T-helper 2 cell treated with Interferon-gamma antibody and Interleukin-4, amounts not matched to agents 100 ng/mL and 5 ng/mL, for 36 hours (primary cell): ENCODE measurements around the gene CHST3. TPM values are rescaled to one million over a fixed set of nuclear protein-coding genes. Genes with fewer than 3 reads are reported as not detected.
"Not testable (repeated sequence)": the region's sequence is repeated elsewhere in the genome, so short reads cannot be mapped to it uniquely, and the experiment has no call there.

Source experiments
- intact Hi-C: fragments of 100-400 bp; cut with micrococcal nuclease; formaldehyde crosslinking; loops from one replicate; pipeline ENCODE4 v1.15.1; 2023
- total RNA-seq: library from RNA; stranded (reverse); gene quantifications from 2 replicates; pipeline ENCODE4 v1.2.3, GENCODE V29; 2022

Gene CHST3
- total RNA-seq, 1 donor from 2014 or later: 0.02 TPM

- intact Hi-C loops: no loop called here
Measured at GRCh38 chr10:71972746-71973695, 8.8 kb downstream of the CHST3 start.

- intact Hi-C loops: no loop called here
Measured at GRCh38 chr10:71973777-71974488, 9.7 kb downstream of the CHST3 start.

GRCh38 chr10:71974489-71975021, 10.4 kb downstream of the CHST3 start:
- intact Hi-C loops: no loop called here

GRCh38 chr10:71975087-71975870, 11.1 kb downstream of the CHST3 start:
- intact Hi-C loops: no loop called here

- intact Hi-C loops: no loop called here
Measured at GRCh38 chr10:71975871-71976725, 11.9 kb downstream of the CHST3 start.

- intact Hi-C loops: not testable (repeated sequence)
Measured at GRCh38 chr10:71977614-71977903, 13.4 kb downstream of the CHST3 start.

- intact Hi-C loops: no loop called here
Measured at GRCh38 chr10:71978476-71978875, 14.3 kb downstream of the CHST3 start.

- intact Hi-C loops: no loop called here
Measured at GRCh38 chr10:71978988-71979691, 14.9 kb downstream of the CHST3 start.

GRCh38 chr10:71979692-71980062, 15.5 kb downstream of the CHST3 start:
- intact Hi-C loops: no loop called here

- intact Hi-C loops: no loop called here
Measured at GRCh38 chr10:71980181-71981014, 16.2 kb downstream of the CHST3 start.

- intact Hi-C loops: no loop called here
Measured at GRCh38 chr10:71981015-71981875, 17.1 kb downstream of the CHST3 start.

GRCh38 chr10:71981876-71982230, 17.7 kb downstream of the CHST3 start:
- intact Hi-C loops: no loop called here

- intact Hi-C loops: no loop called here
Measured at GRCh38 chr10:71982269-71983178, 18.3 kb downstream of the CHST3 start.

GRCh38 chr10:71984126-71984808, 20.1 kb downstream of the CHST3 start:
- intact Hi-C loops: no loop called here

- intact Hi-C loops: no loop called here
Measured at GRCh38 chr10:71984809-71985388, 20.7 kb downstream of the CHST3 start.

GRCh38 chr10:71985542-71986250, 21.5 kb downstream of the CHST3 start:
- intact Hi-C loops: no loop called here
